HL-60 (cell line): ENCODE data around the gene DCC.

ENCODE experiments used
- CTCF ChIP-seq: IDR thresholded peaks from one replicate; pipeline ENCODE4 v1.5.1; 2011; ENCODE audit warnings: low read length, control low read depth, inconsistent platforms; ENCODE audit not compliant: insufficient read depth
- GABPA ChIP-seq: IDR thresholded peaks from 2 replicates; pipeline ENCODE4 v1.6.1; 2012; ENCODE audit warnings: low read depth
- POLR2AphosphoS5 ChIP-seq: IDR thresholded peaks from 2 replicates; pipeline ENCODE4 v1.6.1; 2012; ENCODE audit warnings: low read depth
- REST ChIP-seq: IDR thresholded peaks from 2 replicates; pipeline ENCODE4 v1.6.1; 2012; ENCODE audit warnings: low read depth; ENCODE audit not compliant: insufficient replicate concordance

GRCh38 chr18:52387175-52387574, 47.2 kb downstream of the DCC start:
- no peak for TF ChIP-seq CTCF
- no peak for TF ChIP-seq REST
- no peak for TF ChIP-seq POLR2AphosphoS5
- no peak for TF ChIP-seq GABPA
